Fibroblast of lung (primary cell): ENCODE data around the gene ETV1. TPM values are rescaled to one million over a fixed set of nuclear protein-coding genes. Genes with fewer than 3 reads are reported as not detected.

Source experiments
- DNase-seq, 2 donors: peaks; one replicate each; pipeline versions ENCODE4 v3.0.0 to v3.0.0-alpha.2; 2010; ENCODE audit warnings: low read depth in 2 of 2
- H2AFZ ChIP-seq: 2 replicates; pipeline ENCODE4 v1.5.1; 2012; ENCODE audit warnings: low read length, control low read depth, inconsistent platforms
- H3K27ac ChIP-seq: 2 replicates; pipeline ENCODE4 v1.5.1; 2011; ENCODE audit warnings: low read length, control low read depth; ENCODE audit not compliant: insufficient read depth
- H3K27me3 ChIP-seq: 2 replicates; pipeline ENCODE4 v1.5.1; 2011; ENCODE audit warnings: mild to moderate bottlenecking, low read length; ENCODE audit not compliant: control insufficient read depth, insufficient read depth
- H3K36me3 ChIP-seq: 2 replicates; pipeline ENCODE4 v1.5.1; 2011; ENCODE audit warnings: low read length; ENCODE audit not compliant: control insufficient read depth, insufficient read depth
- H3K4me1 ChIP-seq: 2 replicates; pipeline ENCODE4 v1.5.1; 2011; ENCODE audit warnings: low read length; ENCODE audit not compliant: control insufficient read depth, insufficient read depth; ENCODE audit errors: extremely low read depth
- H3K4me2 ChIP-seq: 2 replicates; pipeline ENCODE4 v1.5.1; 2011; ENCODE audit warnings: low read length, control low read depth; ENCODE audit not compliant: insufficient read depth; ENCODE audit errors: extremely low read depth
- H3K4me3 ChIP-seq, 4 experiments: fragments of 200-600 bp in 1 of 4; sonication (generic) in 1 of 4; replicated peaks in 1 of 4; 2 replicates each; pipeline ENCODE4 v1.5.1; 2011 to 2016; ENCODE audit warnings: low read length in 4 of 4, low read depth in 3 of 4, mild to moderate bottlenecking in 3 of 4, control low read depth in 2 of 4, inconsistent platforms in 1 of 4, mixed read lengths in 1 of 4; ENCODE audit not compliant: insufficient read depth in 1 of 4; ENCODE audit errors: control extremely low read depth in 1 of 4
- H3K79me2 ChIP-seq: 2 replicates; pipeline ENCODE4 v1.5.1; 2012; ENCODE audit warnings: mild to moderate bottlenecking, low read length, inconsistent platforms; ENCODE audit not compliant: control insufficient read depth, insufficient read depth
- H3K9ac ChIP-seq: 2 replicates; pipeline ENCODE4 v1.5.1; 2011; ENCODE audit warnings: mild to moderate bottlenecking, low read length, control low read depth; ENCODE audit not compliant: insufficient read depth
- H3K9me3 ChIP-seq: 2 replicates; pipeline ENCODE4 v1.5.1; 2012; ENCODE audit warnings: low read depth, low read length; ENCODE audit not compliant: control insufficient read depth, insufficient read depth
- H4K20me1 ChIP-seq: 2 replicates; pipeline ENCODE4 v1.5.1; 2011; ENCODE audit warnings: low read length; ENCODE audit not compliant: control insufficient read depth, insufficient read depth; ENCODE audit errors: extremely low read depth
- EZH2 ChIP-seq: IDR thresholded peaks from 2 replicates; pipeline ENCODE4 v1.5.1; 2012; ENCODE audit warnings: low read length, control low read depth, mild to moderate bottlenecking; ENCODE audit errors: missing control alignments
- polyA minus RNA-seq: library from RNA; depleted of rRNA, polyadenylated mRNA; stranded (reverse); fragments of >200 nt; gene quantifications from 2 replicates; pipeline ENCODE4 v1.2.3, GENCODE V29; 2011; ENCODE audit warnings: low replicate concordance
- polyA plus RNA-seq, 2 donors: library from polyadenylated mRNA; depleted of rRNA in 1 of 2; stranded (reverse) in 1 of 2; unstranded in 1 of 2; fragments of >200 nt; gene quantifications; 2 replicates each; pipeline ENCODE4 v1.2.1, GENCODE V29; 2011 to 2012; ENCODE audit warnings: missing spikeins in 1 of 2
- total RNA-seq: library from RNA; depleted of rRNA; stranded (reverse); fragments of >200 nt; gene quantifications from 2 replicates; pipeline ENCODE4 v1.2.1, GENCODE V29; 2014
- TF ChIP-seq, protein P1 (sequence below), 2 donors: IDR thresholded peaks in 1 of 2; conservative IDR thresholded peaks in 1 of 2; 1 replicate in 1 of 2; 2 replicates in 1 of 2; pipeline ENCODE4 v1.5.1; 2011 to 2012; ENCODE audit warnings: low read length in 2 of 2, control low read depth in 1 of 2, inconsistent platforms in 1 of 2, low read depth in 1 of 2, mild to moderate bottlenecking in 1 of 2

ETV1 gene
- total RNA-seq (12.8 and 26.4 TPM in 2 replicates), polyA plus RNA-seq (13.3 and 75.5 TPM in 2 replicates), polyA minus RNA-seq (2.6 and 81.5 TPM in 2 replicates)
- polyA plus RNA-seq (2012): 7.7 and 34.4 TPM in 2 replicates

DNA sequence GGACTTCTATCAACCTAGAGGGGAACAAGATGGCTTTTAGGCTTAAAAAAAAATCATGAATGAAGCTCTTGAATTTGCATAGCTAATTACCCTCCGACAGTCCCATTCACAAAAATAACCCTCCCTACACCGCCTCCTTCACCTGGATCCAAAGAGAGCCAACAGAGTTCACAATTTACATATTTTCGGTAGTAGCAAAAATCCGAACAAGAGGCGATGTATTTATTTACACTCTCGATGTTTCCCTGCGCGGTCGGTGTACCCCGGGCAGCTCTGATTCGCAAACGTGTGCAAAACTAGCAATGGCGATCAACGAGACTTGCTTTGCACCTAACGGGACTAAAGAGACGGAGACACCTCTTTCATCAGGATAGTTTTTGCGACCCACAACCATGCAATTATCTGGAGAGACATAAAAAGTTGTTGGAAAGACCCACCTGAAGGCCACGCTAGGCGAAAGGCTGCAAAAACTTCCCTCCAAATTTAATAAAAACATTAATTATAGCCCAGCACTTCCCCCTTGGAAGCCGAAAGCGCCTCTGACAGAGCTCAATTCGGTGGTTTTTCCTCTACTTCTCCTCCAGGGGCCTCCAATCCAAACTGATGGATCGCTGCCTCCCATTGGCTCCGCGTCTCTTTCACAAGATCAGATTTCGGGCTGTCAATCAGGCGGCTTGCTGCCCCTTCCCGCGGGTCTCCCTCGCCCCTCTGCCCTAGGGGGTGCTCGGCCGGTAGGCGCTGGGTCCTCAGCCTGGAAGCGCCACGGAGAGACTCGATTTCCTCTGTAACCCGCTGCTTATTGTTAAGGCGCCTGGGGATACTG is at the start of gene ETV1:
ETV1 (minus strand) TSS at position 541 of the 823 bp plus-strand sequence. CDS start 614 bp downstream, outside the sequence.
- Histone ChIP-seq H2AFZ (peak within 1 kb of the TSS; percentile 95), H3K27ac (peak within 1 kb of the TSS; percentile 97), H4K20me1 (no peaks in the 10 kb centered on the region), H3K4me2 (peak within 1 kb of the TSS; percentile 100), H3K9ac (peak within 1 kb of the TSS; percentile 90), H3K27me3 (no peaks in the 10 kb centered on the region), H3K4me3 (peak within 1 kb of the TSS; percentile 86 to 94 (median 89)), H3K4me1 (peaks cover 2% of the 10 kb centered on the region), H3K36me3 (no peaks in the 10 kb centered on the region), H3K79me2 (peaks cover 15% of the 10 kb centered on the region), H3K9me3 (no peaks in the 10 kb centered on the region)
- DNase-seq: peak; percentile 73 to 84
- no peak for TF ChIP-seq EZH2
- TF ChIP-seq, protein P1, sequence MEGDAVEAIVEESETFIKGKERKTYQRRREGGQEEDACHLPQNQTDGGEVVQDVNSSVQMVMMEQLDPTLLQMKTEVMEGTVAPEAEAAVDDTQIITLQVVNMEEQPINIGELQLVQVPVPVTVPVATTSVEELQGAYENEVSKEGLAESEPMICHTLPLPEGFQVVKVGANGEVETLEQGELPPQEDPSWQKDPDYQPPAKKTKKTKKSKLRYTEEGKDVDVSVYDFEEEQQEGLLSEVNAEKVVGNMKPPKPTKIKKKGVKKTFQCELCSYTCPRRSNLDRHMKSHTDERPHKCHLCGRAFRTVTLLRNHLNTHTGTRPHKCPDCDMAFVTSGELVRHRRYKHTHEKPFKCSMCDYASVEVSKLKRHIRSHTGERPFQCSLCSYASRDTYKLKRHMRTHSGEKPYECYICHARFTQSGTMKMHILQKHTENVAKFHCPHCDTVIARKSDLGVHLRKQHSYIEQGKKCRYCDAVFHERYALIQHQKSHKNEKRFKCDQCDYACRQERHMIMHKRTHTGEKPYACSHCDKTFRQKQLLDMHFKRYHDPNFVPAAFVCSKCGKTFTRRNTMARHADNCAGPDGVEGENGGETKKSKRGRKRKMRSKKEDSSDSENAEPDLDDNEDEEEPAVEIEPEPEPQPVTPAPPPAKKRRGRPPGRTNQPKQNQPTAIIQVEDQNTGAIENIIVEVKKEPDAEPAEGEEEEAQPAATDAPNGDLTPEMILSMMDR (conservative IDR thresholded peaks at IDR 0.05 in 1 of 2, IDR thresholded peaks at IDR 0.05 in 1 of 2; ENCODE audit: low read depth in 1 of 2, low read length in 2 of 2): peak; percentile 40 to 55

- no peaks in the 10 kb centered on the region for H3K79me2 ChIP-seq
- H3K9ac ChIP-seq: no peak overlapping the region
- no peaks in the 10 kb centered on the region for H3K36me3 ChIP-seq
- peak in 1 of 2 donors; percentile 12 for DNase-seq
- no peaks in the 10 kb centered on the region for H3K9me3 ChIP-seq
- no peak for TF ChIP-seq EZH2
- TF ChIP-seq, protein P1 (conservative IDR thresholded peaks at IDR 0.05 in 1 of 2, IDR thresholded peaks at IDR 0.05 in 1 of 2; ENCODE audit: low read depth in 1 of 2, low read length in 2 of 2): no peak
- no peaks in the 10 kb centered on the region for H3K4me1 ChIP-seq
- no peaks in the 10 kb centered on the region for H4K20me1 ChIP-seq
- H2AFZ ChIP-seq: no peak overlapping the region
- H3K27me3 ChIP-seq: no peaks in the 10 kb centered on the region
- H3K27ac ChIP-seq: no peak overlapping the region
- H3K4me2 ChIP-seq: no peak overlapping the region
- no peak overlapping the region for H3K4me3 ChIP-seq
Observed at GRCh38 chr7:14024406-14024805, 34.9 kb upstream of the ETV1 start.

- Histone ChIP-seq H2AFZ (no peak overlapping the region), H3K79me2 (no peaks in the 10 kb centered on the region), H3K27ac (no peak overlapping the region), H3K9ac (no peak overlapping the region), H3K4me2 (no peak overlapping the region), H3K27me3 (no peaks in the 10 kb centered on the region), H3K4me1 (no peaks in the 10 kb centered on the region), H3K36me3 (no peaks in the 10 kb centered on the region), H3K9me3 (no peaks in the 10 kb centered on the region), H3K4me3 (no peak overlapping the region), H4K20me1 (no peaks in the 10 kb centered on the region)
- TF ChIP-seq, protein P1 (conservative IDR thresholded peaks at IDR 0.05 in 1 of 2, IDR thresholded peaks at IDR 0.05 in 1 of 2; ENCODE audit: low read depth in 1 of 2, low read length in 2 of 2): no peak
- no peak for TF ChIP-seq EZH2
- peak in 1 of 2 donors; percentile 25 for DNase-seq
Observed at GRCh38 chr7:14023838-14024237, 34.4 kb upstream of the ETV1 start.
